IMR-90 (cell line): ENCODE results near the gene SVBP. TPM values are rescaled to one million over a fixed set of nuclear protein-coding genes. Genes with fewer than 3 reads are reported as not detected.

ENCODE experiments used
- ATAC-seq: fragments of 200-7000 bp; cut with Tn5 transposase; 2 replicates; pipeline ENCODE4 v1.9.1; 2020; ENCODE audit warnings: low read depth, mild to moderate bottlenecking, moderate library complexity
- BruUV-seq: library from RNA; stranded (reverse); fragments of 400-500 nt; replicated peaks from 2 replicates; lab custom pipeline; 2021; lab: Mats Ljungman, UMichigan
- CTCF ChIA-PET: fragments of 300-600 bp; formaldehyde crosslinking; extraction: SDS; loops from one replicate; lab custom pipeline; 2021; ENCODE audit warnings: antibody characterized with exemption; lab: Yijun Ruan, JAX
- POLR2A ChIA-PET: fragments of 300-600 bp; sonication (Branson Sonifier 250); formaldehyde crosslinking; loops from one replicate; lab custom pipeline; 2022; ENCODE audit warnings: antibody characterized with exemption; ENCODE audit not compliant: unreplicated experiment; lab: Charles Lee
- DNase-seq: peaks from one replicate; pipeline ENCODE4 v3.0.0; 2013
- H2AFZ ChIP-seq: replicated peaks from 2 replicates; pipeline ENCODE3; 2013; ENCODE audit warnings: low read length, mild to moderate bottlenecking; ENCODE audit not compliant: poor library complexity
- H2AK5ac ChIP-seq: 2 replicates; pipeline ENCODE4 v1.6.1; 2013; ENCODE audit warnings: low read depth, low read length, inconsistent platforms
- H2AK9ac ChIP-seq: replicated peaks from 2 replicates; pipeline ENCODE3; 2013; ENCODE audit warnings: mild to moderate bottlenecking, low read depth, low read length, moderate library complexity; ENCODE audit not compliant: poor library complexity
- H2BK120ac ChIP-seq: 2 replicates; pipeline ENCODE4 v1.6.1; 2013; ENCODE audit warnings: low read depth, low read length, inconsistent platforms
- H2BK15ac ChIP-seq: 3 replicates; pipeline ENCODE4 v1.6.1; 2013; ENCODE audit warnings: low read depth, low read length, inconsistent platforms
- H2BK20ac ChIP-seq: 2 replicates; pipeline ENCODE4 v1.6.1; 2013; ENCODE audit warnings: low read depth, mild to moderate bottlenecking, inconsistent platforms, low read length, moderate library complexity
- H2BK5ac ChIP-seq: 2 replicates; pipeline ENCODE4 v1.6.1; 2013; ENCODE audit warnings: mild to moderate bottlenecking, low read depth, low read length, inconsistent platforms; ENCODE audit not compliant: poor library complexity, severe bottlenecking
- H3K14ac ChIP-seq: replicated peaks from 2 replicates; pipeline ENCODE4 v1.6.1; 2013; ENCODE audit warnings: low read depth, low read length, inconsistent platforms
- H3K18ac ChIP-seq: 2 replicates; pipeline ENCODE4 v1.6.1; 2013; ENCODE audit warnings: low read depth, low read length, control low read depth
- H3K23ac ChIP-seq: 2 replicates; pipeline ENCODE4 v1.6.1; 2013; ENCODE audit warnings: low read depth, low read length, inconsistent platforms
- H3K27ac ChIP-seq: 2 replicates; pipeline ENCODE4 v1.5.1; 2013; ENCODE audit warnings: mild to moderate bottlenecking, control low read depth, low read length; ENCODE audit not compliant: insufficient read depth
- H3K27me3 ChIP-seq: 2 replicates; pipeline ENCODE4 v1.6.1; 2013; ENCODE audit warnings: low read length; ENCODE audit not compliant: control insufficient read depth, insufficient read depth
- H3K36me3 ChIP-seq: 2 replicates; pipeline ENCODE4 v1.6.1; 2013; ENCODE audit warnings: low read length, mixed read lengths; ENCODE audit not compliant: control insufficient read depth, insufficient read depth
- H3K4ac ChIP-seq: 2 replicates; pipeline ENCODE4 v1.6.1; 2013; ENCODE audit warnings: low read depth, low read length, inconsistent platforms
- H3K4me1 ChIP-seq: 2 replicates; pipeline ENCODE4 v1.6.1; 2013; ENCODE audit warnings: low read length, mixed read lengths; ENCODE audit not compliant: control insufficient read depth, insufficient read depth
- H3K4me2 ChIP-seq: 2 replicates; pipeline ENCODE4 v1.6.1; 2013; ENCODE audit warnings: low read depth, mild to moderate bottlenecking, control low read depth, low read length, moderate library complexity
- H3K4me3 ChIP-seq: 2 replicates; pipeline ENCODE4 v1.5.1; 2013; ENCODE audit warnings: low read depth, mild to moderate bottlenecking, control low read depth, low read length, moderate library complexity; ENCODE audit not compliant: insufficient read depth
- H3K56ac ChIP-seq: 2 replicates; pipeline ENCODE4 v1.6.1; 2013; ENCODE audit warnings: low read length, inconsistent platforms; ENCODE audit not compliant: insufficient read depth; ENCODE audit errors: extremely low read depth
- H3K79me1 ChIP-seq, 2 experiments: 2 replicates each; pipeline ENCODE4 v1.6.1; 2013; ENCODE audit warnings: low read length in 2 of 2, inconsistent platforms in 1 of 2, low read depth in 1 of 2
- H3K9ac ChIP-seq: 2 replicates; pipeline ENCODE4 v1.6.1; 2013; ENCODE audit warnings: low read depth, low read length, control low read depth
- H3K9me1 ChIP-seq: 2 replicates; pipeline ENCODE4 v1.6.1; 2013; ENCODE audit warnings: low read length, inconsistent platforms; ENCODE audit not compliant: insufficient read depth
- H3K9me3 ChIP-seq: 2 replicates; pipeline ENCODE4 v1.6.1; 2013; ENCODE audit warnings: low read length; ENCODE audit not compliant: control insufficient read depth, insufficient read depth
- H4K20me1 ChIP-seq: 2 replicates; pipeline ENCODE4 v1.6.1; 2013; ENCODE audit warnings: low read length, inconsistent platforms; ENCODE audit not compliant: insufficient read depth
- H4K5ac ChIP-seq: 2 replicates; pipeline ENCODE4 v1.6.1; 2013; ENCODE audit warnings: mild to moderate bottlenecking, low read depth, low read length, control low read depth
- H4K8ac ChIP-seq, 2 experiments: 2 replicates each; pipeline ENCODE4 v1.6.1; 2013; ENCODE audit warnings: low read depth in 2 of 2, low read length in 2 of 2, control low read depth in 1 of 2, inconsistent platforms in 1 of 2
- H4K91ac ChIP-seq: 2 replicates; pipeline ENCODE4 v1.6.1; 2013; ENCODE audit warnings: low read depth, low read length, inconsistent platforms; ENCODE audit not compliant: insufficient read depth
- BHLHE40 ChIP-seq: fragments of 150-350 bp; IDR thresholded peaks from 2 replicates; pipeline ENCODE4 v1.6.1; 2016; ENCODE audit warnings: mild to moderate bottlenecking, low read depth, low read length
- CEBPB ChIP-seq: IDR thresholded peaks from 2 replicates; pipeline ENCODE4 v1.6.1; 2012; ENCODE audit warnings: low read depth, low read length, improper control_type of control experiment
- CHD1 ChIP-seq: IDR thresholded peaks from 2 replicates; pipeline ENCODE4 v1.6.1; 2012; ENCODE audit warnings: low read depth, low read length, improper control_type of control experiment
- FOS ChIP-seq: fragments of 150-350 bp; IDR thresholded peaks from 2 replicates; pipeline ENCODE4 v1.6.1; 2016; ENCODE audit warnings: low read depth, low read length
- MAFK ChIP-seq: IDR thresholded peaks from 2 replicates; pipeline ENCODE4 v1.6.1; 2012; ENCODE audit warnings: low read depth, low read length, improper control_type of control experiment
- MAZ ChIP-seq: IDR thresholded peaks from 2 replicates; pipeline ENCODE4 v1.6.1; 2012; ENCODE audit warnings: low read depth, mild to moderate bottlenecking, low read length, improper control_type of control experiment, moderate library complexity, borderline replicate concordance
- MXI1 ChIP-seq: IDR thresholded peaks from 2 replicates; pipeline ENCODE4 v1.6.1; 2012; ENCODE audit warnings: low read depth, mild to moderate bottlenecking, low read length, moderate library complexity, borderline replicate concordance
- NFE2L2 ChIP-seq: fragments of 150-350 bp; IDR thresholded peaks from 2 replicates; pipeline ENCODE4 v1.6.1; 2016; ENCODE audit warnings: low read depth, mild to moderate bottlenecking, low read length
- POLR2A ChIP-seq: IDR thresholded peaks from 2 replicates; pipeline ENCODE4 v1.6.1; 2012; ENCODE audit warnings: mild to moderate bottlenecking, low read depth, low read length
- RAD21 ChIP-seq: IDR thresholded peaks from 2 replicates; pipeline ENCODE4 v1.6.1; 2012; ENCODE audit warnings: low read length, improper control_type of control experiment
- RCOR1 ChIP-seq: IDR thresholded peaks from 2 replicates; pipeline ENCODE4 v1.6.1; 2012; ENCODE audit warnings: mild to moderate bottlenecking, low read length, improper control_type of control experiment; ENCODE audit not compliant: insufficient replicate concordance
- RFX5 ChIP-seq: IDR thresholded peaks from 2 replicates; pipeline ENCODE4 v1.8.0; 2012; ENCODE audit warnings: low read depth, mild to moderate bottlenecking, low read length, moderate library complexity
- SMC3 ChIP-seq: fragments of 150-350 bp; IDR thresholded peaks from 2 replicates; pipeline ENCODE4 v1.6.1; 2016; ENCODE audit warnings: low read depth, mild to moderate bottlenecking, antibody characterized with exemption, low read length, moderate library complexity
- whole genome bisulfite sequencing, 2 experiments: methylation state at CpG; one replicate each; pipeline versions ENCODE4 v1.1.5 to v1.1.7; 2013; ENCODE audit warnings: missing lambda C conversion rate in 2 of 2; ENCODE audit not compliant: insufficient read length in 1 of 2; ENCODE audit errors: extremely low coverage in 2 of 2; 5-methylcytosine and 5-hydroxymethylcytosine counted together
- dilution Hi-C: fragments of 300-500 bp; cut with HindIII; formaldehyde crosslinking; loops from one replicate; pipeline ENCODE4 v1.14.3; 2018; ENCODE audit warnings: low sequenced_read_pairs; ENCODE audit not compliant: unreplicated experiment
- in situ Hi-C: fragments of 300-500 bp; cut with MboI; formaldehyde crosslinking; loops from 3 replicates; pipeline ENCODE4 v1.14.3; 2019; ENCODE audit warnings: low sequenced_read_pairs, inconsistent platforms, mixed read lengths
- intact Hi-C: fragments of 100-400 bp; cut with micrococcal nuclease; formaldehyde crosslinking; loops from 2 replicates; pipeline ENCODE4 v1.10.0; 2022
- polyA plus RNA-seq, 3 experiments: library from polyadenylated mRNA; depleted of rRNA; stranded (reverse); fragments of >200 nt; gene quantifications; 2 replicates each; pipeline ENCODE4 v1.2.3, GENCODE V29; 2012; ENCODE audit warnings: low replicate concordance in 1 of 3
- total RNA-seq: library from RNA; depleted of rRNA; stranded (reverse); fragments of >200 nt; gene quantifications from 2 replicates; pipeline ENCODE4 v1.2.3, GENCODE V29; 2012
- TF ChIP-seq, protein P1 (sequence below): fragments of 150-350 bp; IDR thresholded peaks from 2 replicates; pipeline ENCODE4 v1.6.1; 2017; ENCODE audit warnings: mild to moderate bottlenecking, antibody characterized with exemption, low read length, low read depth
- TF ChIP-seq, protein P2 (sequence below): fragments of 150-350 bp; IDR thresholded peaks from 2 replicates; pipeline ENCODE4 v1.6.1; 2016; ENCODE audit warnings: low read depth, mild to moderate bottlenecking, low read length, moderate library complexity, borderline replicate concordance
- TF ChIP-seq, protein P3 (sequence below): conservative IDR thresholded peaks from 2 replicates; pipeline ENCODE4 v1.5.1; 2012; ENCODE audit warnings: mild to moderate bottlenecking, low read depth, low read length, improper control_type of control experiment

SVBP gene
- total and polyA plus RNA-seq, 2 of the 4 experiments (the other 2 are of a cell fraction) = 9.7 to 11.5 TPM

DNA sequence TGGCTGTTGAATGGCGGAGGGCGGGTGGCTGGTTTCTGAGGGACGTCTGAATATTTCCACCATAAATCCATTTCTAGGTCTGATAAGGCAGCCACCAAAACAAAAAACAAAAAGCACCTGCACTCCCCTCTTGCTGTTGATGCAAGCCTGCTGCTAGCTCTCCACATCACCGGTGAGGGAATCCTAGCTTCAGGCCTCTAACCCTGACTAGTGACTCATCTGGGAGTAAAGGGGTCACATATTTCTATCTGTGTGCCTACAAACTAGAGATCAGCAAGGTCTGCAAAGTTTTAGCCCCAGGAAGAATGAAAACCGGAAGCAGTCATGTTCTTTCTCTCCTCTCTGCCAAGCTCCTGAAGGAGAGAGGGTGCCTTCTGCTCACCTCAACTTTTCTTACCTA lies 10.6 kb downstream of the SVBP start:
- no peak overlapping the region for H2AFZ ChIP-seq
- H2BK5ac ChIP-seq = no peak overlapping the region
- H3K18ac ChIP-seq = no peak overlapping the region
- H3K4me2 ChIP-seq = 0 out of 2 replicates have a peak overlapping the region, but pooled peaks have one; percentile 42
- intact Hi-C loops (no loop called here), dilution Hi-C loops (no loop called here), in situ Hi-C loops (no loop called here)
- no peak overlapping the region for H2AK5ac ChIP-seq
- TF ChIP-seq SMC3 = no peak
- TF ChIP-seq, protein P1, sequence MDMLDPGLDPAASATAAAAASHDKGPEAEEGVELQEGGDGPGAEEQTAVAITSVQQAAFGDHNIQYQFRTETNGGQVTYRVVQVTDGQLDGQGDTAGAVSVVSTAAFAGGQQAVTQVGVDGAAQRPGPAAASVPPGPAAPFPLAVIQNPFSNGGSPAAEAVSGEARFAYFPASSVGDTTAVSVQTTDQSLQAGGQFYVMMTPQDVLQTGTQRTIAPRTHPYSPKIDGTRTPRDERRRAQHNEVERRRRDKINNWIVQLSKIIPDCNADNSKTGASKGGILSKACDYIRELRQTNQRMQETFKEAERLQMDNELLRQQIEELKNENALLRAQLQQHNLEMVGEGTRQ = no peak
- TF ChIP-seq RAD21 = no peak
- TF ChIP-seq FOS = no peak
- TF ChIP-seq, protein P2, sequence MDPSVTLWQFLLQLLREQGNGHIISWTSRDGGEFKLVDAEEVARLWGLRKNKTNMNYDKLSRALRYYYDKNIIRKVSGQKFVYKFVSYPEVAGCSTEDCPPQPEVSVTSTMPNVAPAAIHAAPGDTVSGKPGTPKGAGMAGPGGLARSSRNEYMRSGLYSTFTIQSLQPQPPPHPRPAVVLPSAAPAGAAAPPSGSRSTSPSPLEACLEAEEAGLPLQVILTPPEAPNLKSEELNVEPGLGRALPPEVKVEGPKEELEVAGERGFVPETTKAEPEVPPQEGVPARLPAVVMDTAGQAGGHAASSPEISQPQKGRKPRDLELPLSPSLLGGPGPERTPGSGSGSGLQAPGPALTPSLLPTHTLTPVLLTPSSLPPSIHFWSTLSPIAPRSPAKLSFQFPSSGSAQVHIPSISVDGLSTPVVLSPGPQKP = no peak
- no peak for TF ChIP-seq RFX5
- TF ChIP-seq MAFK = no peak
- TF ChIP-seq BHLHE40 = no peak
- no peak for TF ChIP-seq CEBPB
- TF ChIP-seq CHD1 = no peak
- TF ChIP-seq, protein P3, sequence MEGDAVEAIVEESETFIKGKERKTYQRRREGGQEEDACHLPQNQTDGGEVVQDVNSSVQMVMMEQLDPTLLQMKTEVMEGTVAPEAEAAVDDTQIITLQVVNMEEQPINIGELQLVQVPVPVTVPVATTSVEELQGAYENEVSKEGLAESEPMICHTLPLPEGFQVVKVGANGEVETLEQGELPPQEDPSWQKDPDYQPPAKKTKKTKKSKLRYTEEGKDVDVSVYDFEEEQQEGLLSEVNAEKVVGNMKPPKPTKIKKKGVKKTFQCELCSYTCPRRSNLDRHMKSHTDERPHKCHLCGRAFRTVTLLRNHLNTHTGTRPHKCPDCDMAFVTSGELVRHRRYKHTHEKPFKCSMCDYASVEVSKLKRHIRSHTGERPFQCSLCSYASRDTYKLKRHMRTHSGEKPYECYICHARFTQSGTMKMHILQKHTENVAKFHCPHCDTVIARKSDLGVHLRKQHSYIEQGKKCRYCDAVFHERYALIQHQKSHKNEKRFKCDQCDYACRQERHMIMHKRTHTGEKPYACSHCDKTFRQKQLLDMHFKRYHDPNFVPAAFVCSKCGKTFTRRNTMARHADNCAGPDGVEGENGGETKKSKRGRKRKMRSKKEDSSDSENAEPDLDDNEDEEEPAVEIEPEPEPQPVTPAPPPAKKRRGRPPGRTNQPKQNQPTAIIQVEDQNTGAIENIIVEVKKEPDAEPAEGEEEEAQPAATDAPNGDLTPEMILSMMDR = no peak
- TF ChIP-seq RCOR1 = no peak
- no peak for TF ChIP-seq POLR2A
- no peak for TF ChIP-seq MXI1
- TF ChIP-seq NFE2L2 = no peak
- no peak for TF ChIP-seq MAZ
- no TSS peak for BruUV-seq
- peaks cover 7% of the 10 kb centered on the region for H3K4me1 ChIP-seq
- ChIA-PET CTCF (interaction anchor here (0.5 to 1.2 kb wide), 2 partner anchors 15 to 44 kb away, joined by 3 to 6 read pairs; no protein-coding TSS in a partner anchor), POLR2A (interaction anchor here (0.6 kb wide), 1 partner anchor 9 kb away, joined by 4 read pairs; no protein-coding TSS in a partner anchor)
- no peak overlapping the region for H3K23ac ChIP-seq
- no peaks in the 10 kb centered on the region for H3K27me3 ChIP-seq
- no peak overlapping the region for H3K4ac ChIP-seq
- no peaks in the 10 kb centered on the region for H4K20me1 ChIP-seq
- 0 out of 2 replicates have a peak, but pooled peaks cover 5% of the 10 kb centered on the region for H3K9me1 ChIP-seq
- H3K79me1 ChIP-seq = peaks cover 0 to 4% of the 10 kb centered on the region in 2 experiments; a peak in 2 of 4 replicates
- no peak overlapping the region for H2BK120ac ChIP-seq
- no peak overlapping the region for H2BK20ac ChIP-seq
- no peak overlapping the region for H3K56ac ChIP-seq
- H3K9me3 ChIP-seq = no peaks in the 10 kb centered on the region
- H3K4me3 ChIP-seq = no peak overlapping the region
- H4K8ac ChIP-seq = no peak overlapping the region
- H3K27ac ChIP-seq = no peak overlapping the region
- H4K5ac ChIP-seq = no peak overlapping the region
- peak; percentile 75 for ATAC-seq
- peaks cover 4% of the 10 kb centered on the region for H3K36me3 ChIP-seq
- DNase-seq = peak; percentile 19
- WGBS, 2 experiments = 90% methylated on average over 2 of the region's 5 CpGs; no CpG with 5 or more reads in 1 of the 2 experiments
- no peak overlapping the region for H2AK9ac ChIP-seq
- no peak overlapping the region for H3K9ac ChIP-seq
- H3K14ac ChIP-seq = no peak overlapping the region
- no peak overlapping the region for H4K91ac ChIP-seq
- H2BK15ac ChIP-seq = no peak overlapping the region
